H9 (cell line): Measurements from ENCODE around the gene SPATA16. TPM values are rescaled to one million over a fixed set of nuclear protein-coding genes. Genes with fewer than 3 reads are reported as not detected.

Experiments used
- DNase-seq: peaks from one replicate; pipeline ENCODE4 v3.0.0-alpha.2; 2017
- H2AFZ ChIP-seq: one replicate; pipeline ENCODE4 v1.6.1; 2013; ENCODE audit warnings: mild to moderate bottlenecking, low read length, control low read depth, moderate library complexity
- H2AK5ac ChIP-seq: 2 replicates; pipeline ENCODE4 v1.6.1; 2013; ENCODE audit warnings: low read length, control low read depth, mixed read lengths; ENCODE audit not compliant: insufficient read length
- H2BK120ac ChIP-seq: one replicate; pipeline ENCODE4 v1.6.1; 2013; ENCODE audit warnings: low read depth, mild to moderate bottlenecking, low read length, control low read depth, inconsistent platforms; ENCODE audit not compliant: poor library complexity, severe bottlenecking
- H2BK12ac ChIP-seq: 2 replicates; pipeline ENCODE4 v1.6.1; 2013; ENCODE audit warnings: low read length, control low read depth, mixed read lengths, low read depth; ENCODE audit not compliant: insufficient read length
- H2BK15ac ChIP-seq: 2 replicates; pipeline ENCODE4 v1.6.1; 2013; ENCODE audit warnings: low read depth, low read length, control low read depth
- H2BK20ac ChIP-seq: one replicate; pipeline ENCODE4 v1.6.1; 2013; ENCODE audit warnings: low read depth, mild to moderate bottlenecking, low read length, control low read depth, inconsistent platforms; ENCODE audit not compliant: poor library complexity, severe bottlenecking
- H2BK5ac ChIP-seq: 2 replicates; pipeline ENCODE4 v1.6.1; 2013; ENCODE audit warnings: low read length, control low read depth, mixed read lengths; ENCODE audit not compliant: insufficient read length
- H3K14ac ChIP-seq: 2 replicates; pipeline ENCODE4 v1.6.1; 2013; ENCODE audit warnings: low read length, control low read depth; ENCODE audit not compliant: insufficient read depth
- H3K18ac ChIP-seq: 2 replicates; pipeline ENCODE4 v1.6.1; 2013; ENCODE audit warnings: low read depth, mild to moderate bottlenecking, mixed read lengths, low read length, control low read depth; ENCODE audit not compliant: insufficient read length
- H3K23ac ChIP-seq: 2 replicates; pipeline ENCODE4 v1.6.1; 2013; ENCODE audit warnings: low read length, control low read depth, mixed read lengths, low read depth; ENCODE audit not compliant: insufficient read length
- H3K23me2 ChIP-seq: 2 replicates; pipeline ENCODE4 v1.6.1; 2013; ENCODE audit warnings: low read depth, mild to moderate bottlenecking, mixed read lengths, low read length, control low read depth; ENCODE audit not compliant: insufficient read length, poor library complexity, severe bottlenecking
- H3K27ac ChIP-seq: 2 replicates; pipeline ENCODE4 v1.5.1; 2013; ENCODE audit warnings: low read length, control low read depth, mixed read lengths, low read depth; ENCODE audit not compliant: insufficient read length
- H3K27me3 ChIP-seq: 2 replicates; pipeline ENCODE4 v1.6.1; 2013; ENCODE audit warnings: low read length, control low read depth, inconsistent platforms; ENCODE audit not compliant: insufficient read depth
- H3K4ac ChIP-seq: 2 replicates; pipeline ENCODE4 v1.6.1; 2013; ENCODE audit warnings: low read depth, mild to moderate bottlenecking, control low read depth, inconsistent platforms, low read length, moderate library complexity
- H3K4me1 ChIP-seq: 2 replicates; pipeline ENCODE4 v1.6.1; 2013; ENCODE audit warnings: low read length, control low read depth, inconsistent platforms; ENCODE audit not compliant: insufficient read depth
- H3K4me2 ChIP-seq: 2 replicates; pipeline ENCODE4 v1.6.1; 2013; ENCODE audit warnings: low read length, control low read depth, mixed read lengths; ENCODE audit not compliant: insufficient read length, insufficient read depth
- H3K56ac ChIP-seq: 2 replicates; pipeline ENCODE4 v1.6.1; 2013; ENCODE audit warnings: low read depth, mild to moderate bottlenecking, mixed read lengths, low read length, control low read depth; ENCODE audit not compliant: insufficient read length
- H3K79me1 ChIP-seq: 2 replicates; pipeline ENCODE4 v1.6.1; 2013; ENCODE audit warnings: low read depth, mild to moderate bottlenecking, moderate library complexity, low read length, control low read depth, inconsistent platforms; ENCODE audit not compliant: insufficient read depth, poor library complexity, severe bottlenecking
- H3K79me2 ChIP-seq: 2 replicates; pipeline ENCODE4 v1.6.1; 2013; ENCODE audit warnings: low read length, control low read depth, inconsistent platforms; ENCODE audit not compliant: insufficient read depth
- H3K9ac ChIP-seq: 2 replicates; pipeline ENCODE4 v1.6.1; 2013; ENCODE audit warnings: low read length, control low read depth, mixed read lengths; ENCODE audit not compliant: insufficient read length; ENCODE audit errors: extremely low read depth
- H3K9me3 ChIP-seq: one replicate; pipeline ENCODE4 v1.6.1; 2013; ENCODE audit warnings: low read depth, low read length, inconsistent platforms; ENCODE audit not compliant: control insufficient read depth
- H3T11ph ChIP-seq: one replicate; pipeline ENCODE4 v1.6.1; 2013; ENCODE audit warnings: mild to moderate bottlenecking, low read length, control low read depth, inconsistent platforms
- H4K20me1 ChIP-seq: one replicate; pipeline ENCODE4 v1.6.1; 2013; ENCODE audit not compliant: control insufficient read depth, insufficient read length, insufficient read depth
- H4K5ac ChIP-seq: 2 replicates; pipeline ENCODE4 v1.6.1; 2013; ENCODE audit warnings: low read depth, mild to moderate bottlenecking, mixed read lengths, low read length, control low read depth; ENCODE audit not compliant: insufficient read length
- H4K8ac ChIP-seq: replicated peaks from 2 replicates; pipeline ENCODE4 v1.6.1; 2013; ENCODE audit warnings: low read length, control low read depth, mixed read lengths, low read depth; ENCODE audit not compliant: insufficient read length
- H4K91ac ChIP-seq: 2 replicates; pipeline ENCODE4 v1.6.1; 2013; ENCODE audit warnings: low read depth, mild to moderate bottlenecking, moderate library complexity, mixed read lengths, low read length, control low read depth; ENCODE audit not compliant: insufficient read length
- H3K27ac Mint-ChIP-seq, 3 experiments: 2 replicates in 2 of 3; 3 replicates in 1 of 3; pipeline ENCODE4 v1.8.0; 2020 to 2021; ENCODE audit warnings: mixed read lengths in 3 of 3, mild to moderate bottlenecking in 1 of 3, moderate library complexity in 1 of 3
- H3K27me3 Mint-ChIP-seq: 2 replicates; pipeline ENCODE4 v1.8.0; 2021; ENCODE audit warnings: low read depth, mild to moderate bottlenecking, moderate library complexity, mixed read lengths
- H3K36me3 Mint-ChIP-seq, 3 experiments: 2 replicates in 2 of 3; 3 replicates in 1 of 3; pipeline ENCODE4 v1.8.0; 2020 to 2021; ENCODE audit warnings: low read depth in 3 of 3, mixed read lengths in 3 of 3; ENCODE audit not compliant: insufficient read depth in 1 of 3
- H3K4me1 Mint-ChIP-seq, 2 experiments: 2 replicates each; pipeline ENCODE4 v1.8.0; 2020; ENCODE audit warnings: mixed read lengths in 2 of 2
- H3K4me3 Mint-ChIP-seq, 2 experiments: 2 replicates in 1 of 2; 3 replicates in 1 of 2; pipeline ENCODE4 v1.8.0; 2020 to 2021; ENCODE audit warnings: mild to moderate bottlenecking in 2 of 2, mixed read lengths in 2 of 2, moderate library complexity in 1 of 2
- H3K9me3 Mint-ChIP-seq, 2 experiments: 2 replicates in 1 of 2; 3 replicates in 1 of 2; pipeline ENCODE4 v1.8.0; 2020; ENCODE audit warnings: mild to moderate bottlenecking in 2 of 2, mixed read lengths in 2 of 2, moderate library complexity in 1 of 2
- CTCF ChIP-seq: fragments of 200-600 bp; sonication (generic); conservative IDR thresholded peaks from 3 replicates; pipeline ENCODE4 v1.8.0; 2021; ENCODE audit warnings: antibody characterized with exemption, mild to moderate bottlenecking
- WGBS: extraction: QIAGEN DNeasy Blood & Tissue Kit; methylation state at CpG from one replicate; pipeline ENCODE4 v1.1.7; 2013; ENCODE audit warnings: missing lambda C conversion rate, low lambda C conversion rate, mixed read lengths; ENCODE audit not compliant: insufficient read length; ENCODE audit errors: extremely low coverage; 5-methylcytosine and 5-hydroxymethylcytosine counted together
- total RNA-seq: library from RNA; stranded (reverse); gene quantifications from 2 replicates; pipeline ENCODE4 v1.2.1, GENCODE V29; 2021

The SPATA16 gene
- total RNA-seq, 1 experiment from 2014 or later: not detected

GRCh38 chr3:172869368-172869771, 271.7 kb downstream of the SPATA16 start:
- peaks cover under 1 to 2% of the 10 kb centered on the region in 2 experiments for H3K4me1 Mint-ChIP-seq
- no peak overlapping the region for H3K9ac ChIP-seq
- H3K27ac ChIP-seq: no peak overlapping the region

More at GRCh38 chr3:172869368-172869771, 271.7 kb downstream of the SPATA16 start:
- WGBS: no CpG with 5 or more reads among the region's 3 CpGs
- Histone ChIP-seq H2BK12ac (no peak overlapping the region), H3K79me1 (no peaks in the 10 kb centered on the region), H3K4me1 (no peaks in the 10 kb centered on the region), H3K23ac (no peak overlapping the region), H2BK120ac (no peak overlapping the region), H2AK5ac (no peak overlapping the region), H2BK15ac (no peak overlapping the region), H3T11ph (no peak overlapping the region), H3K56ac (no peak overlapping the region), H3K23me2 (no peaks in the 10 kb centered on the region), H3K9me3 (no peaks in the 10 kb centered on the region), H4K8ac (no peak overlapping the region), H3K27me3 (no peaks in the 10 kb centered on the region), H2BK20ac (no peak overlapping the region), H2AFZ (no peak overlapping the region), H4K5ac (no peak overlapping the region), H3K18ac (no peak overlapping the region), H4K91ac (no peak overlapping the region), H3K4ac (no peak overlapping the region), H3K79me2 (no peaks in the 10 kb centered on the region), H2BK5ac (no peak overlapping the region), H3K4me2 (no peak overlapping the region), H4K20me1 (no peaks in the 10 kb centered on the region), H3K14ac (no peak overlapping the region)
- H3K4me3 Mint-ChIP-seq: no peak overlapping the region
- TF ChIP-seq CTCF: no peak
- no peak for DNase-seq
- H3K27me3 Mint-ChIP-seq: no peaks in the 10 kb centered on the region
- H3K9me3 Mint-ChIP-seq: peaks cover 0 to 10% of the 10 kb centered on the region in 2 experiments; a peak in 3 of 5 replicates
- H3K36me3 Mint-ChIP-seq: peaks cover 0 to 9% (median 7%) of the 10 kb centered on the region in 3 experiments; a peak in 4 of 7 replicates
- no peak overlapping the region for H3K27ac Mint-ChIP-seq
